Measurements from ENCODE around the gene SPATA19.

GRCh38 chr11:133845413-133845812 is at the start of gene SPATA19:
- TF ChIP-seq POLR2A (IDR thresholded peaks at IDR 0.05; ENCODE audit: low read depth, low read length), result no peak
- no peak for TF ChIP-seq TAF1 (IDR thresholded peaks at IDR 0.05; ENCODE audit: borderline replicate concordance, low read depth, low read length)
